Activated CD8-positive, alpha-beta T cell treated with anti-CD3 and anti-CD28 coated beads for 36 hours (primary cell): Measurements from ENCODE around the gene HNRNPUL1. TPM values are rescaled to one million over a fixed set of nuclear protein-coding genes. Genes with fewer than 3 reads are reported as not detected.
A peak's percentile ranks its signal among the peaks of the same experiment; 100 is the strongest.

ENCODE experiments used
- ATAC-seq: fragments of 200-7000 bp; cut with Tn5 transposase; one replicate; pipeline ENCODE4 v1.10.0; 2021; ENCODE audit warnings: mild to moderate bottlenecking, moderate library complexity
- CTCF ChIA-PET: fragments of 350-600 bp; sonication (Branson Sonifier 250); formaldehyde crosslinking; loops from one replicate; lab custom pipeline; 2021; ENCODE audit warnings: antibody characterized with exemption; lab: Charles Lee
- POLR2A ChIA-PET: fragments of 350-600 bp; sonication (Branson Sonifier 250); formaldehyde crosslinking; loops from one replicate; lab custom pipeline; 2021; ENCODE audit warnings: antibody characterized with exemption; lab: Charles Lee
- DNase-seq: peaks from one replicate; pipeline ENCODE4 v3.0.0-alpha.2; 2020
- H3K27ac Mint-ChIP-seq: one replicate; pipeline ENCODE4 v1.8.0; 2021; ENCODE audit warnings: mild to moderate bottlenecking, mixed read lengths
- H3K27me3 Mint-ChIP-seq: one replicate; pipeline ENCODE4 v1.8.0; 2021; ENCODE audit warnings: mixed read lengths
- H3K36me3 Mint-ChIP-seq: one replicate; pipeline ENCODE4 v1.8.0; 2021; ENCODE audit warnings: low read depth, mixed read lengths
- H3K4me1 Mint-ChIP-seq: one replicate; pipeline ENCODE4 v1.8.0; 2021; ENCODE audit warnings: low read depth, mixed read lengths
- H3K4me3 Mint-ChIP-seq: one replicate; pipeline ENCODE4 v1.8.0; 2021; ENCODE audit warnings: mild to moderate bottlenecking, moderate library complexity, mixed read lengths
- H3K9me3 Mint-ChIP-seq: one replicate; pipeline ENCODE4 v1.8.0; 2021; ENCODE audit warnings: mixed read lengths
- CTCF ChIP-seq: fragments of 200-600 bp; IDR thresholded peaks from one replicate; pipeline ENCODE4 v1.8.0; 2022; ENCODE audit warnings: antibody characterized with exemption, mild to moderate bottlenecking
- intact Hi-C: fragments of 100-400 bp; cut with micrococcal nuclease; formaldehyde crosslinking; loops from one replicate; pipeline ENCODE4 v1.10.0; 2022
- total RNA-seq, 2 experiments: library from RNA; stranded (reverse); gene quantifications; one replicate each; pipeline ENCODE4 v1.2.3, GENCODE V29; 2021

The HNRNPUL1 gene
- total RNA-seq, 2 experiments from 2014 or later = 257 to 259 TPM

GRCh38 chr19:41239961-41240574 lies 24.1 kb upstream of the HNRNPUL1 start:
- Mint-ChIP-seq H3K9me3 (no peaks in the 10 kb centered on the region), H3K4me1 (no peaks in the 10 kb centered on the region), H3K27me3 (no peaks in the 10 kb centered on the region), H3K4me3 (no peak overlapping the region), H3K36me3 (no peaks in the 10 kb centered on the region), H3K27ac (no peak overlapping the region)
- no peak for TF ChIP-seq CTCF
- intact Hi-C loops = no loop called here
- ChIA-PET POLR2A (no interaction called here), CTCF (no interaction called here)
- no peak for ATAC-seq
- no peak for DNase-seq

- CTCF ChIA-PET = no interaction called here
These were observed 22.3 kb upstream of the HNRNPUL1 start for GRCh38 chr19:41241859-41242258.

GRCh38 chr19:41244117-41244516 lies 20.1 kb upstream of the HNRNPUL1 start:
- DNase-seq (no peak), ATAC-seq (no peak)
- POLR2A ChIA-PET = no interaction called here
- H3K4me3 Mint-ChIP-seq = no peak overlapping the region
- H3K27me3 Mint-ChIP-seq = no peaks in the 10 kb centered on the region
- H3K27ac Mint-ChIP-seq = no peak overlapping the region
- intact Hi-C loops = no loop called here
- H3K36me3 Mint-ChIP-seq = no peaks in the 10 kb centered on the region
- H3K4me1 Mint-ChIP-seq = no peaks in the 10 kb centered on the region
- H3K9me3 Mint-ChIP-seq = no peaks in the 10 kb centered on the region
- CTCF ChIA-PET = no interaction called here
- TF ChIP-seq CTCF = no peak

More at GRCh38 chr19:41241859-41242258, 22.3 kb upstream of the HNRNPUL1 start:
- no peak for ATAC-seq
- Mint-ChIP-seq H3K27ac (no peak overlapping the region), H3K4me1 (no peaks in the 10 kb centered on the region), H3K4me3 (no peak overlapping the region), H3K9me3 (no peaks in the 10 kb centered on the region), H3K36me3 (no peaks in the 10 kb centered on the region), H3K27me3 (no peaks in the 10 kb centered on the region)
- POLR2A ChIA-PET = no interaction called here
- DNase-seq = no peak
- no peak for TF ChIP-seq CTCF
- intact Hi-C loops = no loop called here

GRCh38 chr19:41245843-41246242 lies 18.3 kb upstream of the HNRNPUL1 start:
- ChIA-PET POLR2A (no interaction called here), CTCF (no interaction called here)
- no peaks in the 10 kb centered on the region for H3K36me3 Mint-ChIP-seq
- intact Hi-C loops = no loop called here
- ATAC-seq (no peak), DNase-seq (no peak)
- H3K27ac Mint-ChIP-seq = no peak overlapping the region
- no peaks in the 10 kb centered on the region for H3K27me3 Mint-ChIP-seq
- no peak for TF ChIP-seq CTCF
- no peaks in the 10 kb centered on the region for H3K9me3 Mint-ChIP-seq
- no peak overlapping the region for H3K4me3 Mint-ChIP-seq
- H3K4me1 Mint-ChIP-seq = no peaks in the 10 kb centered on the region

GRCh38 chr19:41248895-41249294 lies 15.3 kb upstream of the HNRNPUL1 start:
- no peak overlapping the region for H3K27ac Mint-ChIP-seq
- no peak for TF ChIP-seq CTCF
- H3K27me3 Mint-ChIP-seq = peaks cover 7% of the 10 kb centered on the region
- CTCF ChIA-PET = interaction anchor here (1.3 kb wide), 1 partner anchor 14 kb away, joined by 5 read pairs; no protein-coding TSS in a partner anchor
- POLR2A ChIA-PET = no interaction called here
- H3K36me3 Mint-ChIP-seq = no peaks in the 10 kb centered on the region
- H3K9me3 Mint-ChIP-seq = no peaks in the 10 kb centered on the region
- H3K4me1 Mint-ChIP-seq = no peaks in the 10 kb centered on the region
- no peak overlapping the region for H3K4me3 Mint-ChIP-seq
- intact Hi-C loops = no loop called here
- ATAC-seq = peak; percentile 24
- no peak for DNase-seq
